Endothelial cell of umbilical vein (primary cell): Measurements from ENCODE around the gene CFAP65. TPM values are rescaled to one million over a fixed set of nuclear protein-coding genes. Genes with fewer than 3 reads are reported as not detected.

Experiments
- BruUV-seq: library from RNA; stranded (reverse); fragments of 400-500 nt; replicated peaks from 2 replicates; lab custom pipeline; 2021; lab: Mats Ljungman, UMichigan
- CTCF ChIA-PET: fragments of 300-600, 350-600 bp; sonication (Branson Sonifier 250); formaldehyde crosslinking; loops from one replicate; lab custom pipeline; 2021; ENCODE audit warnings: antibody characterized with exemption, inconsistent platforms; lab: Charles Lee
- POLR2A ChIA-PET: fragments of 300-600, 350-600 bp; sonication (Branson Sonifier 250); formaldehyde crosslinking; loops from one replicate; lab custom pipeline; 2021; ENCODE audit warnings: antibody characterized with exemption, inconsistent platforms; lab: Charles Lee
- DNase-seq: peaks from one replicate; pipeline ENCODE4 v3.0.0-alpha.2; 2011; ENCODE audit warnings: low read depth, low spot score
- FAIRE-seq: peaks from 2 replicates; lab custom pipeline; 2011; peaks lifted over from hg19 to GRCh38; lab: Jason Lieb, UNC
- H2AFZ ChIP-seq: 2 replicates; pipeline ENCODE4 v1.6.0; 2012; ENCODE audit warnings: low read depth, low read length, control low read depth, inconsistent platforms
- H3K27ac ChIP-seq: 2 replicates; pipeline ENCODE4 v1.5.1; 2011; ENCODE audit warnings: low read depth, mild to moderate bottlenecking, control low read depth, low read length, moderate library complexity; ENCODE audit not compliant: insufficient read depth
- H3K27me3 ChIP-seq, 2 experiments: 2 replicates each; pipeline versions ENCODE4 v1.6.0 to v1.6.1; 2011; ENCODE audit warnings: low read length in 2 of 2, mixed read lengths in 1 of 2; ENCODE audit not compliant: control insufficient read depth in 2 of 2, insufficient read depth in 2 of 2
- H3K36me3 ChIP-seq, 2 experiments: 2 replicates in 1 of 2; 3 replicates in 1 of 2; pipeline ENCODE4 v1.5.1; 2011; ENCODE audit warnings: low read length in 2 of 2, mild to moderate bottlenecking in 1 of 2, moderate library complexity in 1 of 2; ENCODE audit not compliant: control insufficient read depth in 2 of 2, insufficient read depth in 2 of 2; ENCODE audit errors: extremely low read depth in 1 of 2
- H3K4me1 ChIP-seq: 3 replicates; pipeline ENCODE4 v1.5.1; 2011; ENCODE audit warnings: mild to moderate bottlenecking, low read length; ENCODE audit not compliant: control insufficient read depth, insufficient read depth; ENCODE audit errors: extremely low read depth
- H3K4me2 ChIP-seq: 2 replicates; pipeline ENCODE4 v1.6.1; 2011; ENCODE audit warnings: low read length, control low read depth, mixed read lengths; ENCODE audit not compliant: insufficient read depth
- H3K4me3 ChIP-seq, 3 experiments: fragments of 200-600 bp in 1 of 3; sonication (generic), shearing (Covaris generic) in 1 of 3; replicated peaks in 1 of 3; 2 replicates each; pipeline ENCODE4 v1.5.1; 2011 to 2016; ENCODE audit warnings: control low read depth in 3 of 3, low read length in 3 of 3, mild to moderate bottlenecking in 2 of 3, inconsistent platforms in 1 of 3, low read depth in 1 of 3, moderate library complexity in 1 of 3; ENCODE audit not compliant: insufficient read depth in 1 of 3
- H3K79me2 ChIP-seq: 2 replicates; pipeline ENCODE4 v1.6.0; 2012; ENCODE audit warnings: low read length, inconsistent platforms; ENCODE audit not compliant: control insufficient read depth, insufficient read depth
- H3K9ac ChIP-seq: replicated peaks from 2 replicates; pipeline ENCODE3; 2011; ENCODE audit warnings: low read length, control low read depth; ENCODE audit not compliant: insufficient read depth; ENCODE audit errors: extremely low read depth
- H3K9me1 ChIP-seq: replicated peaks from 3 replicates; pipeline ENCODE4 v1.6.0; 2011; ENCODE audit warnings: mild to moderate bottlenecking, low read length; ENCODE audit not compliant: control insufficient read depth, insufficient read depth; ENCODE audit errors: extremely low read depth
- H3K9me3 ChIP-seq: replicated peaks from 2 replicates; pipeline ENCODE4 v1.5.1; 2012; ENCODE audit warnings: low read length, inconsistent platforms; ENCODE audit not compliant: control insufficient read depth, insufficient read depth
- H4K20me1 ChIP-seq: replicated peaks from 2 replicates; pipeline ENCODE3; 2011; ENCODE audit warnings: mild to moderate bottlenecking, low read length; ENCODE audit not compliant: control insufficient read depth, insufficient read depth; ENCODE audit errors: extremely low read depth
- EZH2 ChIP-seq: IDR thresholded peaks from 2 replicates; pipeline ENCODE4 v1.6.1; 2012; ENCODE audit warnings: borderline replicate concordance, low read depth, mild to moderate bottlenecking, moderate library complexity, low read length, inconsistent platforms; ENCODE audit not compliant: severe bottlenecking
- FOS ChIP-seq: IDR thresholded peaks from 2 replicates; pipeline ENCODE4 v1.6.1; 2011; ENCODE audit warnings: mild to moderate bottlenecking, low read length, moderate library complexity, borderline replicate concordance; ENCODE audit not compliant: insufficient read depth
- GATA2 ChIP-seq: IDR thresholded peaks from 2 replicates; pipeline ENCODE4 v1.7.0; 2011; ENCODE audit warnings: low read depth, mild to moderate bottlenecking, moderate library complexity, mixed read lengths, low read length; ENCODE audit not compliant: insufficient read length, insufficient read depth
- JUN ChIP-seq: IDR thresholded peaks from 2 replicates; pipeline ENCODE4 v1.6.1; 2011; ENCODE audit warnings: borderline replicate concordance, low read depth; ENCODE audit not compliant: insufficient read length, insufficient read depth
- MYC ChIP-seq: IDR thresholded peaks from one replicate; pipeline ENCODE4 v1.6.1; 2011; ENCODE audit warnings: mild to moderate bottlenecking, low read depth, low read length
- POLR2A ChIP-seq: IDR thresholded peaks from 2 replicates; pipeline ENCODE4 v1.6.1; 2012; ENCODE audit warnings: low read depth, mild to moderate bottlenecking, control low read depth, low read length
- POLR2AphosphoS5 ChIP-seq: IDR thresholded peaks from 2 replicates; pipeline ENCODE4 v1.6.1; 2012; ENCODE audit warnings: low read depth, mild to moderate bottlenecking, control low read depth, low read length, moderate library complexity; ENCODE audit not compliant: insufficient read depth
- dilution Hi-C: fragments of 300-500 bp; cut with MboI; formaldehyde crosslinking; loops from one replicate; pipeline ENCODE4 v1.15.0; 2019; ENCODE audit warnings: low sequenced_read_pairs; ENCODE audit not compliant: extremely low pct_ligation_motif_present
- intact Hi-C: fragments of 100-400 bp; cut with micrococcal nuclease; formaldehyde crosslinking; loops from one replicate; pipeline ENCODE4 v1.10.0; 2022
- polyA plus RNA-seq, 4 experiments: library from polyadenylated mRNA; depleted of rRNA in 3 of 4; stranded (reverse) in 3 of 4; unstranded in 1 of 4; fragments of >200 nt; gene quantifications; 2 replicates each; pipeline versions ENCODE4 v1.2.1 to v1.2.3, GENCODE V29; 2011 to 2012; ENCODE audit warnings: missing spikeins in 1 of 4
- total RNA-seq: library from RNA; stranded (reverse); gene quantifications from 2 replicates; pipeline ENCODE4 v1.2.3, GENCODE V29; 2021
- TF ChIP-seq, protein P1 (sequence below), 2 donors: IDR thresholded peaks; 1 replicate in 1 of 2; 2 replicates in 1 of 2; pipeline ENCODE4 v1.5.1; 2011; ENCODE audit warnings: low read length in 2 of 2, mild to moderate bottlenecking in 2 of 2, moderate library complexity in 2 of 2, control low read depth in 1 of 2, inconsistent platforms in 1 of 2, low read depth in 1 of 2; ENCODE audit not compliant: insufficient read depth in 1 of 2; ENCODE audit errors: extremely low read depth in 1 of 2
- TF ChIP-seq, protein P2 (sequence below): IDR thresholded peaks from 2 replicates; pipeline ENCODE4 v1.6.1; 2011; ENCODE audit not compliant: insufficient read depth, insufficient read length

Gene CFAP65
- total and polyA plus RNA-seq, 2 donors (not counting 3 experiments of a cell fraction or from before 2014, with no cell fraction given), result 0.03 TPM; not detected in 1

DNA sequence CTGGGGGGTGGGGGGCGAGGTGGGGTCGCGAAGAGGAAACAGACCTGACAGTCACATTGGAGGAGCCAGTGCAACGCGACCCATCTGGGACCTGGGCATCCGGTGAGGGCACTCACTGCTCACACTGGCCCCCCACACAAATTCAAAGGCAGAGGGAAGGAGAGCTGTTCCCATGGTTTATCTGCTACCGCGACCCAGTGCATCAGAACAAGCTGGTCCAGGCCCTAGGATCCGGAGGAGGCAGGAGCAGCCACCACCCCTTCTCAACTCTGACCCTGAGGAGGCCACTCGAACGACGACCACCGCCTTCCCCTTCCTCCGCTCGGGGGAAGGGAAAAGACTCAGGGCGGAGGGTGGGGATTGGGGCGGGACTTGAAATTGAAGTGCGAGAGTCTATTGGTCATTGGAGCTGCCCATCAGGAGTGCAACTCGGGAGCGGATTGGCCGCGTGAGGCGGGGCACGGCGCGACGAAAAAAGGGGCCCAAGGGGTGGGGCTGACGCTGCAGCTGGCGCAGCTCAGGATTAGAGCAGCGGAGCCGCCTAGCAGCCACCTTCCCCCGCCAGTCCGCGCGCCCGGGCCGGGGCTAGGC lies 82.1 kb downstream of the CFAP65 start, which contains the start of gene CDK5R2:
Gene CDK5R2, plus strand, starts transcription at position 526 of the 591 bp plus-strand sequence. CDS start 155 bp downstream, outside the sequence.
- dilution Hi-C loops, result no loop called here
- Histone ChIP-seq H3K4me2 (peak within 1 kb of the TSS; percentile 14), H3K4me1 (no peaks in the 10 kb centered on the region), H3K9me1 (no peaks in the 10 kb centered on the region), H3K27me3 (peaks cover 55 to 70% of the 10 kb centered on the region in 2 experiments), H3K9ac (no peak within 1 kb of the TSS), H2AFZ (no peak within 1 kb of the TSS), H3K9me3 (no peaks in the 10 kb centered on the region), H4K20me1 (no peaks in the 10 kb centered on the region), H3K4me3 (peak within 1 kb of the TSS in 1 of 3 experiments; percentile 13), H3K36me3 (no peaks in the 10 kb centered on the region), H3K79me2 (no peaks in the 10 kb centered on the region), H3K27ac (no peak within 1 kb of the TSS)
- FAIRE-seq (peak; percentile 82), DNase-seq (peak; percentile 77)
- ChIA-PET CTCF (interaction anchor here (0.9 to 2.0 kb wide), 6 partner anchors 21 to 87 kb away, joined by 3 to 10 read pairs (median 4); no protein-coding TSS in a partner anchor), POLR2A (no interaction called here)
- intact Hi-C loops, result no loop called here
- no peak for TF ChIP-seq JUN
- TF ChIP-seq, protein P1, sequence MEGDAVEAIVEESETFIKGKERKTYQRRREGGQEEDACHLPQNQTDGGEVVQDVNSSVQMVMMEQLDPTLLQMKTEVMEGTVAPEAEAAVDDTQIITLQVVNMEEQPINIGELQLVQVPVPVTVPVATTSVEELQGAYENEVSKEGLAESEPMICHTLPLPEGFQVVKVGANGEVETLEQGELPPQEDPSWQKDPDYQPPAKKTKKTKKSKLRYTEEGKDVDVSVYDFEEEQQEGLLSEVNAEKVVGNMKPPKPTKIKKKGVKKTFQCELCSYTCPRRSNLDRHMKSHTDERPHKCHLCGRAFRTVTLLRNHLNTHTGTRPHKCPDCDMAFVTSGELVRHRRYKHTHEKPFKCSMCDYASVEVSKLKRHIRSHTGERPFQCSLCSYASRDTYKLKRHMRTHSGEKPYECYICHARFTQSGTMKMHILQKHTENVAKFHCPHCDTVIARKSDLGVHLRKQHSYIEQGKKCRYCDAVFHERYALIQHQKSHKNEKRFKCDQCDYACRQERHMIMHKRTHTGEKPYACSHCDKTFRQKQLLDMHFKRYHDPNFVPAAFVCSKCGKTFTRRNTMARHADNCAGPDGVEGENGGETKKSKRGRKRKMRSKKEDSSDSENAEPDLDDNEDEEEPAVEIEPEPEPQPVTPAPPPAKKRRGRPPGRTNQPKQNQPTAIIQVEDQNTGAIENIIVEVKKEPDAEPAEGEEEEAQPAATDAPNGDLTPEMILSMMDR (IDR thresholded peaks at IDR 0.05; ENCODE audit: extremely low read depth in 1 of 2, insufficient read depth in 1 of 2, low read depth in 1 of 2, low read length in 2 of 2), result no peak
- TF ChIP-seq, protein P2, sequence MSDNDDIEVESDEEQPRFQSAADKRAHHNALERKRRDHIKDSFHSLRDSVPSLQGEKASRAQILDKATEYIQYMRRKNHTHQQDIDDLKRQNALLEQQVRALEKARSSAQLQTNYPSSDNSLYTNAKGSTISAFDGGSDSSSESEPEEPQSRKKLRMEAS, result no peak
- no peak for TF ChIP-seq POLR2A
- no TSS peak for BruUV-seq

DNA sequence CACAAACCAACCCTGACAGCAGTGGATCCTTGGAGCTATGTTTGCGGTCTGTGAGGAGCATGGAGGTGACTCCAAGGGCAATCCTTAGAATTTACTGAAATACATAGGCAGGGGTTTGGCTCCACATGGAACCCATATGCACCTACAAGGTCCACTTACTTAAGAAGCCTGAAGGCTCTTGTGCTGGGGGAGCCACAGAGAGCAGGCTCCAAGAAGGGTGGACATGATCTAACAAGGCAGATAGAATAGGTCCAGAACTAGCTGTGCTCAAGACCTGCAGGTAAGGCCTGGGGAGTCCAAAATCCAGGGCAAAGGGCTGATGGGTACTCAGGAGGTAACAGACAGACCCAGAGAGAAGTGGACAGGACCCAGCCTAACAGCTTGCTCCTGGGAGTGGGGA lies 83.0 kb downstream of the CFAP65 start:
- intact Hi-C loops (no loop called here), dilution Hi-C loops (no loop called here)
- no peaks in the 10 kb centered on the region for H3K36me3 ChIP-seq
- H4K20me1 ChIP-seq, result no peaks in the 10 kb centered on the region
- CTCF ChIA-PET, result interaction anchor here (1.1 to 2.0 kb wide), 2 partner anchors 22 to 82 kb away, joined by 5 to 10 read pairs; no protein-coding TSS in a partner anchor
- no peak overlapping the region for H2AFZ ChIP-seq
- BruUV-seq, result no TSS peak
- TF ChIP-seq JUN (no peak), FOS (no peak), POLR2A (no peak), GATA2 (no peak), POLR2AphosphoS5 (no peak), EZH2 (no peak), MYC (no peak)
- TF ChIP-seq, protein P1 (IDR thresholded peaks at IDR 0.05; ENCODE audit: extremely low read depth in 1 of 2, insufficient read depth in 1 of 2, low read depth in 1 of 2, low read length in 2 of 2), result no peak
- TF ChIP-seq, protein P2, result no peak
- no peak for DNase-seq
- H3K9ac ChIP-seq, result no peak overlapping the region
- no peak overlapping the region for H3K4me2 ChIP-seq
- H3K79me2 ChIP-seq, result no peaks in the 10 kb centered on the region
- H3K9me1 ChIP-seq, result no peaks in the 10 kb centered on the region
- H3K9me3 ChIP-seq, result no peaks in the 10 kb centered on the region
- H3K27ac ChIP-seq, result no peak overlapping the region
- no peak overlapping the region for H3K4me3 ChIP-seq
- FAIRE-seq, result no peak
- POLR2A ChIA-PET, result no interaction called here
- peaks cover 54 to 61% of the 10 kb centered on the region in 2 experiments for H3K27me3 ChIP-seq
- no peaks in the 10 kb centered on the region for H3K4me1 ChIP-seq
